SKM-1 treated with dmso at 0.1 percent for 144 hours (cell line): ENCODE measurements around the gene IL13RA1.
"Not testable (repeated sequence)": the region's sequence is repeated elsewhere in the genome, so short reads cannot be mapped to it uniquely, and the experiment has no call there.

Source experiments
- DNase-seq: peaks from one replicate; lab custom pipeline; 2025; ENCODE audit not compliant: unreplicated experiment; lab: John Stamatoyannopoulos, UW

IL13RA1 gene

DNA sequence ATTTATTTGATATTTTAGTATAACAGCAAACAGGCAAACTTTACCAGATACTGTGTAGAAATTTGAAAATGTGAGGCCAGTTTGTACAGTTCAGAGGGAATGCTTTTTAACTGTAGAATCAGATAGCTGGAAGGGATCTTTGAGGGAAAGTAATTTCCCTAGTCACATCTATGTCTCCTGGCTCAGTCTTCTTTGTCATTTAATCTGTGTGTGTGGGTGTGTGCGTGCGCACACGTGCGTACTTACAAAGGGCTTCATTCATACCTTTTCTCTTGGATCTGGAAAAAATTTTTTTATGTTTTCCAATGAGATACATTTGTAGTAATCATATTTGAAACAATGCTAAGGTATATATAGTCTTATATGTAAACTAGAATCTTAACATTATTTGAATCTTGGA is 44.6 kb downstream of the IL13RA1 start:
- no peak for DNase-seq

DNA sequence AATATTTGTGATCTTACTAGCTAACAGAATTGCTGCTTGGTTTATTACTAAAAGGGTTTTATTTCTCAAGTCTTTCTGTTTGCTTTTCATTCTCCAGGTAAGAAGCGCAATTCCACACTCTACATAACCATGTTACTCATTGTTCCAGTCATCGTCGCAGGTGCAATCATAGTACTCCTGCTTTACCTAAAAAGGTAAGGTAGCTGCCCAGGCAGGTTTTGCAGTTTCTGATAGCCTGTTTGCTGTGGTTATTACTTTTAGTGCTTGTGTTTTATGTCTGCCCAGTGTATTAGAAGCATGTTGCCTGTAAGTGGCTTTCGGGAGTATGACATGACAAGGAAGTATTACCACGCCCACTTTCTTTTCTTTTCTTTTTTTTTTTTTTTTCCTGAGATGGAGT is 46.4 kb downstream of the IL13RA1 start:
- DNase-seq = no peak

GRCh38 chrX:118779581-118779980 is 52.2 kb downstream of the IL13RA1 start:
- DNase-seq = no peak

DNA sequence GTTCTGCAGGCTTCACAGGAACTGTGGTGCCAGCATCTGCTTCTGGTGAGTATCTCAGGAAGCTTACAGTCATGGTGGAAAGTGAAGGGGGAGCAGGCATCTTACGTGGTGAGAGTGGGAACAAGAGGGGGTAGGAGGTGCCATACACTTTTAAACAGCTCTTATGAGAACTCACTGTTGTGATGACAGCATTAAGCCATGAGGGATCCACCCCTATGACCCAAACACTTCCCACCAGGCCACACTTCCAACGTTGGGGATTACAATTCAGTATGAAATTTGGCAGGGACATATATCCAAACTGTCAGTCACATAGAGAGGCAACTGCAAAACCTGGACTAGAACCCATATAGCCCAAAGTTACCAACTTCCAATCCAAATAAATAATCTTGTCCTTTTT is 53.1 kb downstream of the IL13RA1 start:
- no peak for DNase-seq

DNA sequence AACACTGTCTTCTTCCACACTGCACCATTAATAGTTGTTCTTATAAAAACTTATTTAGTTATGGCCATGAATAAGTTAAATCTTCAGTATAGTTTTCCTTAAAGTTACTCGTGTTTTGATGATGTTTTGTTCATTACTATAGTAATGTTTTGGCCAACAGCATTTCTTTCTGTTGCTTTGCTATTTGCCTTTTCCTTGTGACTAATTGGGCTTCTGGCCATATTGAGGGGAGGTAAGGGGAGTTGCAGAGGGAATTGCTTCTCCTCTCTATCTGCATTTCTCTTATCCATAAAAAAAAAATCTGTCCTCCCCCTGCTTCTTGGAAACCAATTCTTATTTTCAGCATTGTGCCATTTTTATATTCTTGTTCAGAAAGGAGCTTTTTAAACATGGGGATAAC is 53.5 kb downstream of the IL13RA1 start:
- no peak for DNase-seq

DNA sequence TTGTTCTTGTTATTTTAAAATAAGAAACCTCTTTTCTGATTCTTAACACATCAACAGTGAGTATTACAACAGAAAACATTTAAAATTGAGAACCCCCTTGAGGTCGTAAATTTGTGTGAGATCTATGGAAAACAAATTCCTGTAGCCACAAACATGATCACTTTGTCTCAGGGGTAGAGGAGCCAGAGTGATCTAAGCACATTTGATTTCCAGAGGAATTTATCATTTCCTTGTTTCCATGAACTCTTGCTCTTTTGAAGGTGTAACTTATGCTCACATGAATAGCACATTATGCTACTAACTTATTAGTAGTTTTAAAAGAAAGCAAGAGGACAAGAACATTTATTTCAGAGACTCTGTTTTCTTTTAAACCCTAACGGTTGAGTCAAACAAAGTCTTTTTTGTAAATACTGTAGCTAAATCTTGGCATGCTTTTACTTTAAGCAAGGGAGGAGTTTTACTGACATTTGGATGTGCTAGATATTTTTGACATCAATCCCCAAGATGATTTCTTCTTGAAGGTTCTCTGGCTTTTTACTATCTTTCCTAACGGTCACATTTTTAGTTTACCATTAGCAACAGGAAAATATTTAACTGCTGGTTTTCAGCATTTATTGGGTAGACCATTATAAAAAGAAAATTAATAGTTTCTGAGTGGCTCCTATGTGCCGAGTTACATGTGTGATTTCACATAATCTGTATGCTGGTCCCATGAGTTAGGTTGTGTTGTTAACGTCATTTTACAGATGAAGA is 68.3 kb downstream of the IL13RA1 start:
- no peak for DNase-seq

GRCh38 chrX:118802857-118803256 is 75.5 kb downstream of the IL13RA1 start:
- DNase-seq = peak; percentile 44

DNA sequence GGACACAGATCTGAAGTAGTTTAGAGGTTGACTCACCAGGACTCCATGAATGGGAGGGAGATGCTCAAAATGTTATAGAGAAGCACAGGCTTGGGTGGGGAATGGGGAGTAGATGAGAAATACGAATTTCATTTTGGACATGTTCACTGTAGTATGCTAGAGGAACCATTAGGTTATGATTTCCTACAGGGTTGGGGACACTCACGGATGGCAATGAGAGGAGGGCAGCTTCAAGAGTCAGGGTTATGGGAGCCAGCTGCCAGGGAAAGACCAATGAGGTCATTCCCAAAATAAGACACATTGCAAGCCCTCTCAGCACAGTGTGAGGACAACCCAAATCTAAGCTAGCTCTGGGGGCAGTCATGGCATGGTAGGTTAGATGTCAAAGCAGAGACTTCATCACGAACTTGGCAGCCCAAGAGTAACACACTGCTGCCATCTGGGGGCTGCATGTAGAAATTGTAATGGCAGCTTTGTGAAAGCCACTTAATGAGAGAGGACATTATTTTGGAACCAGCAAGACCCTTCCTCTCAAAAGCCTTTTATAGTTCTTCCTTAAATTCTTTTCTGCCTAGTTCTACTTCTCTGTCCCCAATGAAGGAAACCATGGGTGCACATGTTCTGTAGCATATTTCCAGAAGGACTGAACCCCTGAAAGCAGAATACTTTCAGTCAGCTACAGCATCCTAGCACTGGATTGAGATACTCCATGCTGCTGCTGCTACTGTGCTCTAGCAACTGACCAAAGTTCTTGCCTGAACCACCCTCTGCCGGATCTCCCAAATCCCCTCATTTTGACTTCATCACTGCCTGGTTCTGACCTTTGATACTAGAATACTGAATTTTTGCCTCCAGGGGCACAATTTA is 80.0 kb downstream of the IL13RA1 start:
- peak; percentile 25 for DNase-seq

DNA sequence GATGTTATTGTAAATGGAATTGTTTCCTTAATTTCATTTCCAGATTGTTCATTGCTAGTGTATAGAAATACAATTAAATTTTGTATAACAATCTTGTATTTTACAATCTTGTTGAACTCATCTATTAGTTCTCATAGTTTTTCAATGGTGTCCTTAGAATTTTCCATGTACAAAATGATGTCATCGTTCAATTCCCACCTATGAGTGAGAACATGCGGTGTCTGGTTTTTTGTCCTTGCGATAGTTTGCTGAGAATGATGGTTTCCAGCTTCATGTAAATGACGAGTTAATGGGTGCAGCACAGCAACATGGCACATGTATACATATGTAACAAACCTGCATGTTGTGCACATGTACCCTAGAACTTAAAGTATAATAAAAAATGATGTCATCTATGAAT is 89.9 kb downstream of the IL13RA1 start:
- DNase-seq = not testable (repeated sequence)

DNA sequence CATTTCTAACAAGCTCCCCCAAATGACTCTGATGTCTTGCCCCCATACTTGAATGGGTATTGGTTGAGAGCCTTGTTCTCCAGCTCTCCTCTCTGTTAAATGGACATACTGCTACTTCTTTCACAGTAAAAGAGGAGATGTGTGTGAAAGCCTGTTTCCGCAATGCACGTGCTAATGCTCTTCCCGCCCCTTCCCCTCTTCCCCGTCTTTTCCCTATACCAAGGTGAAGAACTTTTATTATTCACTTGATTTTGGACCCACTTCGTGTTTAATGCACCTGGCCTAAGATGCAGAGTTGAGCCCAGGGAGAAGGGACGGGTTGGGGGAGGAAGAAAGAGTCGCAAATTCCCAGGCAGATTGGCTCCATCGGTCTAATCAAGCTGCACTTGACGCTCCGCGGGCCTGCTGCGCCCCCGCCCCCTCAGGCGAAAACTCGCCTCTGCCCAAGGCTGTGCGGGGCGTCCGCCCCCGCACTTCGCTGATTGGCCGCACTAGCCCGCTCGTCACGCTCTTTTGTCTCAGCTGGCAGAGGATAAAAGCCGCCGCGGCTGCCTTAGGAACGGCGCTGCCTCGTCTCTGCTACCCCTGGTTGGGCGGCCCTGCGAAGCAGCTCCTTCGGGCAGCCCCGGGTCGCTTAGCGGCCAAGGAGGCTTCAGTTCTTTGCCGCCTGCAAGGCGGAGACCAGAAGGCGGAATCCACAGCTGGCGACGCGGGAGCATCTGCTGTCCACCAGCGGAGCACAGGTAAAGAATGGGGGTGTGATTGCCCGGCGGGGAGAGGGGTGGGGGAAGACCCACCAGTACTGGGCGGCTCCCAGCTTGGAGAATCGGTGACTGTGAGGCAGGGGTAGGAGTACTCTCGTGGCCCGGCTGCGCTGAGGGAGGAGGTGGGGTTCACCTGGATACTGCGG is 96.1 kb downstream of the IL13RA1 start, which contains the start of gene ZCCHC12:
Gene ZCCHC12, plus strand, starts transcription at position 562 of the 910 bp plus-strand sequence. CDS start 1,421 bp downstream, outside the sequence.
- no peak for DNase-seq

GRCh38 chrX:118824173-118824730 is 96.8 kb downstream of the IL13RA1 start:
- no peak for DNase-seq

DNA sequence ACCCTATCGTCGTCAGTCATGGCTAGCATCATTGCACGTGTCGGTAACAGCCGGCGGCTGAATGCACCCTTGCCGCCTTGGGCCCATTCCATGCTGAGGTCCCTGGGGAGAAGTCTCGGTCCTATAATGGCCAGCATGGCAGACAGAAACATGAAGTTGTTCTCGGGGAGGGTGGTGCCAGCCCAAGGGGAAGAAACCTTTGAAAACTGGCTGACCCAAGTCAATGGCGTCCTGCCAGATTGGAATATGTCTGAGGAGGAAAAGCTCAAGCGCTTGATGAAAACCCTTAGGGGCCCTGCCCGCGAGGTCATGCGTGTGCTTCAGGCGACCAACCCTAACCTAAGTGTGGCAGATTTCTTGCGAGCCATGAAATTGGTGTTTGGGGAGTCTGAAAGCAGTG is 97.8 kb downstream of the IL13RA1 start:
- DNase-seq = no peak

- peak; percentile 45 for DNase-seq
These were observed 112.0 kb downstream of the IL13RA1 start for GRCh38 chrX:118839334-118839958.
